ENCODE data around the gene CDKAL1.

CDKAL1 gene

GRCh38 chr6:21199262-21199661 is 665.0 kb downstream of the CDKAL1 start:
- no peak for DNase-seq

DNA sequence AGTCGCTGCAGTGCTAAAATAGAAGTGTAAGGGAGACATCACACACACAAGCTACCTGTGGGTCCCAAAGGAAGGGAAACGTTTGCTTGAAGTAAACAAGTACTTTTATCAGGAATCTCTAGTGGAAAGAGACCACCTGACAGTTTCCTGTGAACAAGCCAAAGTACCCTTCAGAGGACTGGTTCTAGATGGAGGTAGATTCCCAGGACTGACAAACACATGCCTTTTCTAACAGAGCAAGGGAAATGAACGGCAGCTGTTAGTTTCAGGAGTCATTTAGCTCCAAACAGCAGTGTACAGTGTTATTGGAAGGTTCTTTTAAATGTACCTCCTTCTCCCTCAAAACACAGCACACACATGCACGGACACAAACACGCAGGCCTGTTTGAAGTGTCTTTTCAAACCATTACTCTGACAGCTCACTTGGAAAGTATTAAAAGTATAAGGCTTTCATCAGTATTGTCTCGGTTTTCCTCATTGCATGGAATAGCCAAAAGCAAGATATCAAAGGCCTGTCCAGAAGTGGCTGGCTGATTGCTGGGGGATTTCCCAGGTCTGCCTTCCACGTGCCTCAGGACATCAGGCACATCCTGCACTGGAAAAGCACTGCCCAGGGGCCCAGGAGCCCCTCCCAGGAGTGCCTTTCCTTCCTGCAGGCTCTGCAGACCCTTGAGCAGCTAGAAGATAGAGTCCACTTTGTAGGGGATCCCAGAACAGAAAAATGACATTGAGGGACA is 666.0 kb downstream of the CDKAL1 start:
- DNase-seq = no peak

- no peak for DNase-seq
These were observed 666.9 kb downstream of the CDKAL1 start for GRCh38 chr6:21201187-21201586.

- no peak for DNase-seq
These were observed 667.5 kb downstream of the CDKAL1 start for GRCh38 chr6:21201637-21202350.

- DNase-seq = no peak
These were observed 668.3 kb downstream of the CDKAL1 start for GRCh38 chr6:21202521-21202920.

- no peak for DNase-seq
These were observed 670.7 kb downstream of the CDKAL1 start for GRCh38 chr6:21204951-21205350.

DNA sequence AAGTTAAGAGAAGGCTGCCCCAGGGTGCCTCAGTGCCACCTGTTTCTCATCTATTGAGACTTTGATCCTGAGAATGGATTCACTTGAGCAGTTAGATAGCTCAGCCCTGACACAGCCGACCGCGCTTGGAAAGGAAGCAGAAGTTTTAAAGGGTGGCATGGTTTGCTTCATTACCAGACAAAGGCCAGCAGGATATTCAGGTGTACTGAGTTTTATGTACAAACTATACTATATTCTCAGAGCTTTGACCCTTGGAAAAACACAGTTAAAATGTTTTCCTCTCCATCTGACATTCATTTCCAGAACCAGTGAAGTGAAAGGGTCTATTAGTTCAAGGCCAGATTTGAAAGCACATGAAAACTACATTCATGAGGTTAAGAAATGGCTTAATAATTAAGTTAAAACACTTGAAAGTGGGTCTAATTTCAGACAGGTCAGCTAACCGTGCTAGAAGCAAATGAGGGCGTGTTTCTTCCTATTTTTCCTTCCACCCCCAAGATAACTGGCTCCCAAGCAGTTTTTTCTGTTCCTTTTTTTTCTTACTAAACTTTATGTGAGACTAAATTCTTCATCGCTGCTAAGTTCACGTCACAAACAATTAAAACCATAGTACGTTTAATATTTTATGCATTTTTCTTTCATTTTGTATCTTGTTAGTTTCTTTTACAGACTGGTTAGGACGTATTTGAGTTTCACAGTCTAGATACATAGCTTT is 674.0 kb downstream of the CDKAL1 start:
- no peak for DNase-seq

DNA sequence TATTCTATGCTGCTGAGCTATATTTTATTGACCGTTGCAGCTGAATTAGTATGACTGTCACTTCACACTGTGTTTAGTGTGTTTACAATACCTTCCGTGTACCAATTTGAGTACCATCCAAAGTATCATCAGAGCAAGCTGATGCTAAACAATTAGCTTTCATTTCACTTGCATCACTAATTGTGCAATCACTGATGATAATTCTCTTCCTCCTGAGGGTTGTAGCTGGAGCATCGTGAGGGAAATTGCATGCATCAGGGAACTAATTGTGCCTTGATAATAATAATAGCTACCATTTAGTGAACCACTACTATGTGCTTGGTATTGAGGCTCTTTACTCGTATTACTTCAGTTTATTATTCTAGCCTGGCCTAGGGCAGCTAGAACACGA is 674.5 kb downstream of the CDKAL1 start:
- DNase-seq = no peak

DNA sequence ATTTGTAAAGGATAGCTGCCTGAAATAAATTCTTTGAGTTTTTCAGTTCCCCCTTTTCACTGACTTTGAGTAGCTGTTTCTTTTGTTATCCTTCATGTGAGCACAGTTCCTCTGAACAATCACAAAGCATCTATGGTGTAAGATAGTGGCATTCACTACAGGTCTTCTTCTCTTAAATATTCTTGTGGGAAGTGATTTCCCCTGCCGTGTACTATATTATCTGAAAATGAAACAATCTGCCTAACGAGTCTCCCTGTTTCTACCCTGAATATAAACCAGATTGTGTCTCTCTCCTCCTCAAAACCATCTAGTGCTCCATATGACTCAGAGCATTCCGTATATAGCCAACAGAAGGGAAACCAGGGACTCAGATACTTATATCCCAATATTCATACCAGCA is 679.2 kb downstream of the CDKAL1 start:
- no peak for DNase-seq

GRCh38 chr6:21214738-21215448 is 680.6 kb downstream of the CDKAL1 start:
- no peak for DNase-seq

DNA sequence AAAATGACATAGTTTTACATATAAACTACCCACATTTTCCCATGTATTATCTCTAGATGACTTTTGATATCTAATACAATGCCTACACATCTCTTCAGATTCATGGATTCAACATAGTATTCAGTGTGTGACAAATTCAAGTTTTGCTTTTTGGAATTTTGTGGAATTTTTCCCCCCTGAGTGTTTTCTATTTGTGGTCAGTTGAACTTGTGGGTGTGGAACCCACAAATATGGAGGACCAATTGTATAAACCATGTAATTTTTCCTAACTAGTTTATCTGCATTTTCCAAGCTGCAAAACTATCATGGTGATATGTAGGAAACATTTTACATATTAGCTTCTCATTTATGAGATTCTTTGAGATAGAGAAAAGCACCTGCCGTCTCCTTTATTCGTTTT is 685.0 kb downstream of the CDKAL1 start:
- DNase-seq = no peak

DNA sequence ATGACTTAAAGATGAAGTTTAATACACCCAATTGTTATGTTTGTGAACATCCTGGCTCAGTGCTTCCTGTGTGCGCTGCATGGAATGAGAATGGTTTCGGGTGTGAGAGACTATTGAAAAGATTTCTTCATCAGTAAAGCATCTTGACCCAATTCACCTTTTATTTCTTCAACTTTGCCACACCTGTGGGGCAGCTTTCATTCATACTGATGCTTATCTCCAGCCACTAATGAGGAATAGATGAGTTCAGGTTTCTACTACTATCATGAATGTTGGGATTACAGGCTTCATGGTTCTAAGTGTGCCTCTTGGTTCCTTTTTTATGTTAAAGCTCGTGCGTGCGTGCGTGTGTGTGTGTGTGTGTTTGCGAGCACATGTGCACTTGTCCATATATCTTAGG is 685.6 kb downstream of the CDKAL1 start:
- no peak for DNase-seq

DNA sequence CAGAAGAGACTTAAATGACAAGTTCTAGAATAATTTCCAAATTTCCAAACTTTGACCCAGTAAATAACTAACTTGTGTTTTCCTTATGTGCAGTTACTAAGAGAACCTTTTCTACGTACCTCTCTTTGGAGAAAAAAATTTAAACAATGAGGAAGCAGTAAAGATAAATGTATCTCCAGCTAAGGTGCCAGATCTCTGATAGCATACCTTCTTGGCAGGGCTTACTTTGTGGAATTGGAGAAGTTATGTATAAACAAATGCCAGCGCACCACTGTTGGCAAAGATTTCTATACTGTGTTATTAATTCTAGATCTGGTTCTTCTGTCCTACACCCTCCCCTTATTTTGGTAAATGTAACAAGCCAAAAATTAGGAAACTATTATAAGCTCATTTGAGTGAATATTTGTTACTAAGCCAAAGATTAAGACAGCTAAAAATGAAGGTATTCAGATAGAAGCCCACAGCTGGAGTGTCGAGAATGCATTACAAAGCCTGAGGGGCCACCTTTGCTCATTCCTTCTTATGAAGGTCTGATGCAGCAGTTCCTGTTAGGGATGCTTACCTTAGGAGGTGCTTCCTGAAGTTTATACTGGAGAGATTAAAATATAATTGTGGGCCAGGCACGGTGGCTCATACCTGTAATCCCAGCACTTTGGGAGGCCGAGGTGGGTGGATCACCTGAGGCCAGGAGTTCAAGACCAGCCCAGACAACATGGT is 686.2 kb downstream of the CDKAL1 start:
- no peak for DNase-seq

DNA sequence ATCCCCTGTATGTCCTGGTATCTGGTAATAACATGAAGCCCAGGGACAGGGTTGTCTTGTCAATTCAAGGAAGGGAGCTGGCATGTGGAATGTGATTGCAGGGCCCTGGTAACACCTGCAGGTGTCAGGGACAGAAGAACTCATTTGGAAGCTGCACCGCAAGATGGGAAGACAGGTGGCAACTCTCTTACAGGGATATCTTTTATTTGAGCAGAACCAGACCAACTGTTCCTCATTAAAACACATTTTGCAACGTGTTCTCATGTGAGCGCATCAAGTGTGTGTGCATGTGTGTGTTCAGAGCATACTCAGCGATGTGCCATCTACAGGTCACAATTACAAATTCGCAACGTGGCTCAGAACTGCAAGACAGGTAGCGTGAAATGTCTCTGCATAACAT is 688.4 kb downstream of the CDKAL1 start:
- no peak for DNase-seq

DNA sequence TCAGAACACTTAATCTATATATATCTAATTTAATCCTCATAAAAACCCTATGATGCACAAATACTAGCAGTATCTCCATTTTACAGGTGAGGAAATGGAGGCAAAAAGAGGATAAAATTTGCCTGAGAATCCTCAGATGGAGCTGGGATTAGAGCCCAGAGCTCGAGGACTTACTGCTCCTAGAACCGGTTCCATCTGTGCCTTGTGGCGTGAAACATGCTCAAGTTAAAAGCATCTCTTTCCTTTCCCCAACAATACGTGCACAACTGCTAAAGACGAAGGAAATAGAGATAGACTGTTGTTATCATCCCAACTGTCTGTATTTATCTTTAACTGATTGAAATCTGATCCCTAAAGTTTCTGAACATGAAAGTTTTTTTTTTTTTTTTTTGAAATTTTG is 691.7 kb downstream of the CDKAL1 start:
- DNase-seq = no peak

DNA sequence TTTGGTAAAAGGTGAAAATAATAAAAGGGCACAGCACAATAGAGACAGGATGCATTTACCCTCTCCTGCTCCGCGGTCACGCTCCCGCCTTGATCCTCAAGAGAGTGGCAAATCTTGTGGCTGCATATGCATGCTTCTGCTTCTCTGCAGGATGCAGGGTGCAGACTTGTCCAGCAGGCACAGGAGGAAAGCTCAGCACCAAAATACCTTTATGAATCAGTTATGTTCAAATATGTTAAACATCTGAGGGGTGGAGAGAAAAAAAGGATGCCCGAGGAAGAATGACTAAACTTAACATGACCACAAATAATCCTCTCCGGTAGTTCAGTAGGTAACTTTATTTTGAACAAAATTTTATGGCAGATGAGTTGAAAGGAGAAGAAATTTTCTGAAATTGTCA is 693.2 kb downstream of the CDKAL1 start:
- DNase-seq = no peak

DNA sequence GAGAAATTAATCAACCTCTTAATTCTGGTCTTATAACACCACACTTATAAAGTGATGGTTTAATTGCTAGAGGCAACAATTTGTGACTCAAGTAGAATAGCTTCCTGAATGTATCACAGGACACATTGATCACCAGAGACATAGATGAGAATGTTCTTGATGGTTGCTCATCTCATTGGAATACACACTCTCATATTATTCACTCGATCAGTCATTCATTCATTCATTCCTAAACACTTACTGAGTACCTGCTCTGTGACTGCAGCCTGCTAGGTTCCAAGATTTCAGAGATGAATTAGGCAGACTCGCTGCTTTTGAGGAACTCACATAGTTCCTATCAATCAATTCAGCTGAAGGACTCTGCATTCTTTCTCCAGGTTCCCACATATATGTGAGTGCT is 694.2 kb downstream of the CDKAL1 start:
- no peak for DNase-seq

GRCh38 chr6:21228876-21229460 is 694.7 kb downstream of the CDKAL1 start:
- no peak for DNase-seq

DNA sequence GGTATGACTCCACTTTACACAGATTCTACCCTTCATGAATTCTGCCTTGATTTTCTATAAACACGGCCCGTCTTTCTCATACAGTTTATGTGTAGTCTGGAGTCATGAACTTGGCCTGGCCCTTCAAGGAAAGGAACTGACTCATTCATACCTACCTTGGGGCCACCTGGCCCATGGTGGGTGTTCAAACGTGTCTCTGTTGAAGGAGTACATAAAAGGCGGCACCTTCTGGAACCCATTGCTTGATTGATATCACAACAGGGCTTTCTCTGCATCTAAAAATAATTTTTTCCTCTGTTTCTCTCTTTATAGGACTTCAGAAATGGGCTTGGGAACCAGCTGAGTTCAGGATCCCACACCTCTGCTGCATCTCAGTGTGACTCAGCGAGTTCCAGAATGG is 696.3 kb downstream of the CDKAL1 start:
- no peak for DNase-seq

DNA sequence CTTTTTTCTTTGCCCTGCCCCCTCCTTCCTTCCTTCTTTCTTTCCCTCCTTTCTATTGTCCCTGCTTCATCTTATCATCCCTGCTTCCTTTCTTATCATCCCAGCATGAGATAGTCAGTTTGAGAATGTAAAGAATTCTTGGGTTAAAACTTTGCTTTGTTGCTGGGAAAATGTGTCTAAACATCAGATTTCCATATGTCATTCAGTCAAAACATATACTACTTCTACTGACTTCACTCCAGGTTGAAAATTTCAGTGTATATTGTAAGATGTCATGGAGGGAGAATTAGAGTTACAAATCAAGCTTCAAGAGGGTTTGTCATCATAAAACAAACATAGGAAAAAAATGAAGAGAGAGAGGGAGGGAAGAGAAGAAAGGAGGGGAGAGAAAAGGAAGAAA is 700.9 kb downstream of the CDKAL1 start:
- no peak for DNase-seq

- no peak for DNase-seq
These were observed 704.0 kb downstream of the CDKAL1 start for GRCh38 chr6:21238208-21238607.

DNA sequence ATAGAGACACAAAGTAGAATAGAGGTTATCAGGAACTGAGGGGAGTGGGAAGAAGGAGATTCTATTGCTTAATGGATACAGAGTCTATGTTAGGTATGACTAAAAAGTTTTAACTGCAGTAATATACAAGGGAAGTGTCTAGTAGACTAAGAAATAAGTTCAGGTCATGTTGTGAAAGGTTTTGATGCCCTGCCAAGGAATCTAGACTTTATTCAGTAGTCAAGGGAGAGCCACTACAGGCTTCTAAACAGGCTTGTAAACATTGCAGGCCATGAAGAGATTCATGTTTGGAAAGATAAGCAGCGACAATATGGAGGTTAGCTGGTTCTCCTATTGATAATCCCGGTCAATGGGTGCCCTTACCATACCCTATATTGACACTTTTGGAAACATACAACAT is 706.5 kb downstream of the CDKAL1 start:
- DNase-seq = no peak
